NCI-H345 treated with DMSO at 0.1 percent for 48 hours (cell line): ENCODE data around the gene ISLR2.

Source experiments
- DNase-seq: peaks from one replicate; lab custom pipeline; 2025; ENCODE audit not compliant: unreplicated experiment; lab: John Stamatoyannopoulos, UW

ISLR2 gene

DNA sequence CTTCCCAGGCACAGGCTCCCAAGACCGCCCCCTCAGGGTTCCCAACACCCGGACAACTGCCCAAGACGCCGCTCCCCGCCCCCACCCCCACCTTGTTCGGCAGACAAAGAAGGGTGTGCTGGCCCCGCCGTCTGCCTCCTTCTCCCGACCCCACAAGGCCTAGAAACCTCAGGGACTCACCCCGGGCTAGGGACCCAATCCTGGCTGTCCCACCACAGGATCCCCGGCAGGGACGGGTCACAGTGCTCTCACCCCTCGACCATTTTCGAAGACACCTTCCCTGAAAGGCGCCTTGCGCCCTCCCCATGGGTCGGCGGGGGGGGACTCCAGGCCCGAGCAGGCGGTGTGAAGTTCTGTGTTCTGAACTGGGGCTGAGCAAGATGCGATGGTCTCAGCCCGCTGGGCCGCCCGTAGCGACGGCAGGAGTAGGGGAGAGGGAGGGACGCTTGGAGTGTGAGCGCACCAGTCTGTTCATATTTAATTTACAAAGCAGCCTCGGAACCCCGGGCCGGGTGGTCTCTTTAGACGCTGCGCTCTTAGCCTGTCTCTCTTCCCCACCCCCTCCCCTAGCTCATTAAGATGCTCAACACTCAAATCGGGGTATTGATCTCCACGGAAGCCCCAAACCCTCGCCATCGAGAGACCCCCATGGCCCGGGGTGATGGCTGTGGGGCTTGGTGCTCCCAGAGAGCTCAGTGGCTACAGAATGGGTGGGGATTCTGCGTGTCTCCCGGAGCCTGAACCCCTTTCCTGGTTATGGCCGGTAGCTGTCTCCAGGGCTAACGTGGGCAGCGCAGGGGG, 1.4 kb upstream of the ISLR2 start:
- DNase-seq, result no peak

DNA sequence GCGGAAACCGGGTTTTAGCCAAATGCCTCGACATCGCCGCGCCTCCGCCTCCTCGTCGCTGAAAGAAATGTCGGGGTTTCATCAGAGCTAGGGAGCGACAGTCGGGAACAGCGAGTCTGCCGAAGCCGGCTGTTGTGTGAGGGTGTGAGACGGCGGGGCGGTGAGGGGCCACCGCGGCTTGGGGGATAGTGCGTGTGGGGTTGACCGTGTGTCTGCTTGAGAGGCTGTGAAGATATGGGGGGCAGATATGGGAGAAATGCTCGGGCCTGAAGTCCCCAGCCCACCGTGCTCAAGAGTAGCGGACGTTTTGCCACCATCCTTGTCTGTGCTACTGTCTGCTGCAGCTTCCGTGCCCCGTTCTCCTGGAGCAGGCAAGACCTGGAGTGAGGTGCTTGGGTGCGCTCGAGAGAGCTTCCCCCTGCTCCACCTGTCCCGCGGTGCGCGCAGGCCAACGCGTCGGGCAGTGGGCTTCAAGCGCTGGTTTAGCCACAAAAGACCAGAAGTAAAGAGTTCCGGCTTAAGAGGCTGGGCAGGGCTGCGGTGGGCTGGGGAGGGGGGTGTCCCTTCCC, 716 bp upstream of the ISLR2 start:
- DNase-seq, result no peak

DNA sequence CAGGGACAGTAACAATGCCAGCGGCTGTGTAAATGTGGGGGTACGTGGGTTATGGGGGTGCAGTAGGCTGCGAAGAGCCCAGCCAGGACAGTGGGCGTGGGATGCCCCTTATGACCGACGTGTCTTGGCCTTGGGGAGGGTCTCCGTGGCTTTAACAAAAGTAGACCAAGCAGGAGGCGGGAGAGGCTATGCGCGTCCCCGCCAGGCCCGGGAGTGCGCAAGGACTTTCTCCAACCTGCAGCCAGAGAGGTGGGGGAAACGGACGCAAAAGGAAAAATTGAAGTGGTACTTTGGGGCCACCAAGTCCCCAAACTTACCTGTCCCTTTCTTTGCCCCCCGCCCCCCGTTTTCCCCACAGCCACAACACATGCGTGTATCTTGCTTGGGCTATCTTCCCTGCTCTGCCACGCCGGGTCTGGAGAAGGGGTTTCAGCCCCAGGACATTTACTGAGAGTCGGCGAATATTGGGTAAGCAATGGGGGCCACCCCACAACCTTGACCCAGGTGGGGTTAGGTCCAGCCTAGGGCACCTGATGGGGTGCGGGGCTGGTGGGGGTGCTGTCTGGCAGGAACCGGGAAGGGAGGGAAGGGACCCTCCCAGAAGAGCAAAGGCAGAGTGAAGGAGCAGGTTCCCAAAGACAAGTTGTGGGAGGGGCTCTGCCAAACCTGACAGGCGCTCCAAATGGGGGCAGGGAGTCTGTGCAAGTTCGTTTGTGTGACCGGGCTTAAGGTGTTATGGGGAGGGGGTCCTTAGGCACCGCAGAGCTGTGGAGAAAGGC, 652 bp downstream of the ISLR2 start:
- no peak for DNase-seq

DNA sequence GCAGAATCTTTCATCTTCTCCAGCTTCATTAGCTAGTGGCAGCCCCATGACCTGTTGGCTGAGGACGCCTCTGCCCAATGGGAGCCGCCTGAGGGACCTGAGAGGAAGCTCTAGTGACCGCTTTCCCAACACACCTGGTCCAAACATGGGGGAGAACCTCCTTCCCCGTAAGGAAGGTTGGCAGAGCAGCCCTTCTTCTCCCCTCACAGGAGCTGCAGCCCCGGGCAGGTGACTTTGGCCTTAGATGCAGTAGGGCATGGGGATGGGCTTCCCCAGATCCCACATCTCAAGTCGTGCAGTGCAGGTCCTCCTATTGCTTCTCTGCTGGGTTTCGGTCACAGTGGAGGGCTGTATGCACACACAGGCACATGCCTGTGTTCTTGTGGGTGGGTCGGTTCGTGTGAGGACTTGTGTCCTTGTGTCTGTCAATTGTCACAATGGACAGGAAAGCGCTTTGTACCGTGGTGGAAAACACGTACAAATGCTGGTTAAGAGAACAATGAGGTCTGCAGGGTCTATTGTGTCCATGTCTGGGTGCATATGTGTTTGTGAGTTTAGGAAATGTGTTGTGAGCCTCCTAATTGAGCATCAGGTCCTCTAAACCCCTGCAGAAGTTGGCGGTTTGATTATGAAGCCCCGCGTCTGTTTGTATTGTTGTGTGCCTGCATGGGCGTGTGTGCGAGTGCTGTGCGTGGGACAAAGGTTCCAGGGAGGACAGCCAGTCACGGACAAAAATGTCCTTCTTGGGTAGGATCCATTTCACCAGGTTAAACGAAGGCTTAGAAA, 1.4 kb downstream of the ISLR2 start:
- no peak for DNase-seq

DNA sequence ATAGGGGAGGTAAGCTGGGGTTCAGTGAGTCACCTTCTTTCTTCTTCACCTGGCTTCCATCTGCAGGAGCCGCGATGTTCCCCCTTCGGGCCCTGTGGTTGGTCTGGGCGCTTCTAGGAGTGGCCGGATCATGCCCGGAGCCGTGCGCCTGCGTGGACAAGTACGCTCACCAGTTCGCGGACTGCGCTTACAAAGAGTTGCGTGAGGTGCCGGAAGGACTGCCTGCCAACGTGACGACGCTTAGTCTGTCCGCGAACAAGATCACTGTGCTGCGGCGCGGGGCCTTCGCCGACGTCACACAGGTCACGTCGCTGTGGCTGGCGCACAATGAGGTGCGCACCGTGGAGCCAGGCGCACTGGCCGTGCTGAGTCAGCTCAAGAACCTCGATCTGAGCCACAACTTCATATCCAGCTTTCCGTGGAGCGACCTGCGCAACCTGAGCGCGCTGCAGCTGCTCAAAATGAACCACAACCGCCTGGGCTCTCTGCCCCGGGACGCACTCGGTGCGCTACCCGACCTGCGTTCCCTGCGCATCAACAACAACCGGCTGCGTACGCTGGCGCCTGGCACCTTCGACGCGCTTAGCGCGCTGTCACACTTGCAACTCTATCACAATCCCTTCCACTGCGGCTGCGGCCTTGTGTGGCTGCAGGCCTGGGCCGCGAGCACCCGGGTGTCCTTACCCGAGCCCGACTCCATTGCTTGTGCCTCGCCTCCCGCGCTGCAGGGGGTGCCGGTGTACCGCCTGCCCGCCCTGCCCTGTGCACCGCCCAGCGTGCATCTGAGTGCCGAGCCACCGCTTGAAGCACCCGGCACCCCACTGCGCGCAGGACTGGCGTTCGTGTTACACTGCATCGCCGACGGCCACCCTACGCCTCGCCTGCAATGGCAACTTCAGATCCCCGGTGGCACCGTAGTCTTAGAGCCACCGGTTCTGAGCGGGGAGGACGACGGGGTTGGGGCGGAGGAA, 2.6 kb downstream of the ISLR2 start:
- no peak for DNase-seq

DNA sequence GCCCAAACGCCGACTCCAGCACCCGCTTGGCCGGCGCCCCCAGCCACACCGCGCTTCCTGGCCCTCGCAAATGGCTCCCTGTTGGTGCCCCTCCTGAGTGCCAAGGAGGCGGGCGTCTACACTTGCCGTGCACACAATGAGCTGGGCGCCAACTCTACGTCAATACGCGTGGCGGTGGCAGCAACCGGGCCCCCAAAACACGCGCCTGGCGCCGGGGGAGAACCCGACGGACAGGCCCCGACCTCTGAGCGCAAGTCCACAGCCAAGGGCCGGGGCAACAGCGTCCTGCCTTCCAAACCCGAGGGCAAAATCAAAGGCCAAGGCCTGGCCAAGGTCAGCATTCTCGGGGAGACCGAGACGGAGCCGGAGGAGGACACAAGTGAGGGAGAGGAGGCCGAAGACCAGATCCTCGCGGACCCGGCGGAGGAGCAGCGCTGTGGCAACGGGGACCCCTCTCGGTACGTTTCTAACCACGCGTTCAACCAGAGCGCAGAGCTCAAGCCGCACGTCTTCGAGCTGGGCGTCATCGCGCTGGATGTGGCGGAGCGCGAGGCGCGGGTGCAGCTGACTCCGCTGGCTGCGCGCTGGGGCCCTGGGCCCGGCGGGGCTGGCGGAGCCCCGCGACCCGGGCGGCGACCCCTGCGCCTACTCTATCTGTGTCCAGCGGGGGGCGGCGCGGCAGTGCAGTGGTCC, 3.5 kb downstream of the ISLR2 start:
- no peak for DNase-seq

DNA sequence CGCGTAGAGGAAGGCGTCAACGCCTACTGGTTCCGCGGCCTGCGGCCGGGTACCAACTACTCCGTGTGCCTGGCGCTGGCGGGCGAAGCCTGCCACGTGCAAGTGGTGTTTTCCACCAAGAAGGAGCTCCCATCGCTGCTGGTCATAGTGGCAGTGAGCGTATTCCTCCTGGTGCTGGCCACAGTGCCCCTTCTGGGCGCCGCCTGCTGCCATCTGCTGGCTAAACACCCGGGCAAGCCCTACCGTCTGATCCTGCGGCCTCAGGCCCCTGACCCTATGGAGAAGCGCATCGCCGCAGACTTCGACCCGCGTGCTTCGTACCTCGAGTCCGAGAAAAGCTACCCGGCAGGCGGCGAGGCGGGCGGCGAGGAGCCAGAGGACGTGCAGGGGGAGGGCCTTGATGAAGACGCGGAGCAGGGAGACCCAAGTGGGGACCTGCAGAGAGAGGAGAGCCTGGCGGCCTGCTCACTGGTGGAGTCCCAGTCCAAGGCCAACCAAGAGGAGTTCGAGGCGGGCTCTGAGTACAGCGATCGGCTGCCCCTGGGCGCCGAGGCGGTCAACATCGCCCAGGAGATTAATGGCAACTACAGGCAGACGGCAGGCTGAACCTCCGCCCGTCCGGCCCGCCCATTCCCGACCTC, 4.1 kb downstream of the ISLR2 start:
- DNase-seq, result no peak

DNA sequence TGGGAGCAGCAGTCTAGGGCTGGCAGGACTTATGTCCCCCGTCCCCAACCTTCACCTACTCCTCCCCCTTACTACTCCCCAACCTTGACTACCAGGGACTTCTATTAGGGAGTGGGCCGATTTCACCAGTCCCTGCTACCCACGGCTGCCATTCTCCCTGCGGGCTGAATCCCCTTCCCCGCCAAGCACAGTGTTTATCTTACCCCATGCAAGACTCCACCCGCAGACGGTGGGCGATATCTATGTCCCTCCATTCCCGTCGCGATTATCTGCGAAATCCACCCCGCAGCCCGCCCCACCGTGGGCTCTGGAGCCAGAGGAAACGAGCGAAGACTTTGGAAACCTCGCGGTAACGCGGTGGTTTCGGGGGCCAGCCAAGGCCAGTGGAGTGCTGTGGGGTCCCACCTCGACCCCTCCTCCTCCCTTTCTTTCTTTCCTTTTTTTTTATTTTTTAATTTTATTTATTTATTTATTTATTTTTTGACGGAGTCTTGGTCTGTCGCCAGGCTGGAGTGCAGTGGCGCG, 4.7 kb downstream of the ISLR2 start:
- no peak for DNase-seq

DNA sequence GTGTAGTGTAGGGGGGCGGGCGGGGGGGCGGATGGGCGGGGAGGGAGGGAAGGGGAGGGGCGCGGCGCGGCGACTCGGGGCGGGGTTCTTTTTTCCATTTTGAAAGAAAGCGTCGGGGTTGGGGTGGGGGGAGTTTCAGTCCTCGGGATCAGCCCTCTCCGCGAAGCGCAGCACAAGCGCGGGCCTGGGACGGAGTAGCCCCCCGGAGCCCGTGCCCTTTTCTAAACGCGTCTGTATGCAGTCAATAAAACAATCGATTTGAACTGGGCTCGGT, 6.1 kb downstream of the ISLR2 start:
- DNase-seq, result peak; percentile 70

DNA sequence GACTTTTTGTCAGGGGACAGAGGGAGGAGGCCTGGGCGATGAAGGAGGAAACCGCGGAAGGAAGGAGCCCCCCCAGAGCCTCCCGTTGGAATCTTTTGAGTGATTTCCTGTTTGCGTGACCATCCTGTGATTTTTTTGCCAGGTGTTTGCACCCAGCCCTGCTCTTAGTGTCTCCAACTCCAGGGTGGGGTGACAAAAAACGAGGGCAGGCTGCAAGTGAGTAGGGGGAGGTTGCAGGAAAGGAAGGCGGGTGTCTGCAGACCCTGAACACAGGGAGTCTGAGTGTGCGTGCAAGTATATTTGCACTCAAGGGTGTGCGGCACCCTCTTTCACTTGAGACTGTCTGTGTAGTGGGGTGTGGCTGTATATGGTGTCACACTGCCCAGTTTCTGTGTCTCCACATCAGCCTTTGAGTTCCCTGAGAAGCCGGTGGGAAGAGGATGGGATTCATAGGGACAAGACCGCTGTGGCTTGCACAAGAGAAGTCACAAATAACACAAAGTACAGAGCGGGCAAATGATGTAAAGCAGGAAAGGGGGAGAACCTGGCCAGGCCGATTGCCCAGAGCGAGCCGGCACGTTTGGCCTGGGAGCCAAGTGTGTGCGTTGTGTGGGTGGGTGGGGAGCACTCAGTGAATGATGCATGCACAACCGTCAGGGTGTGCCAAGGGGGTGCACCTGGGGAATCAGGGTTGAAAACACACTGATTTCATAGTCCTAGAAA, 6.6 kb downstream of the ISLR2 start:
- DNase-seq, result no peak

DNA sequence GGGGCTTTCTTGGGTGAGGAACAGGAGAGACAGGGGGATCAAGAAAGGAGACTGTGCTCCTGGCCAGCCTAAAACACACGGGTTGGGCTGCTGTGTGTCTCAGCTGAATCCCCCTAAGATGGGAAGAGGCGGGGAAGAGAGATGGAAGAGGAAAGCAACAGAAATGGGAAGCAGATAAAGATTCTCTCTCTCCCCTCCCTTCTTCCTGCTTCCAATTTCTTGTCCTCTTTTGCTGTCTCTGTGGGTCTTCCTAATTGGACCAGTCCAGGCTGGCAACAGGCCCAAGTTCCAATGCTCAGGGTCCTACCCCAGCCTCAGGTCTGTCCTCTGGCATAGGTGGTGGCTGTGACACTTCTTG, 7.1 kb downstream of the ISLR2 start:
- DNase-seq, result no peak

DNA sequence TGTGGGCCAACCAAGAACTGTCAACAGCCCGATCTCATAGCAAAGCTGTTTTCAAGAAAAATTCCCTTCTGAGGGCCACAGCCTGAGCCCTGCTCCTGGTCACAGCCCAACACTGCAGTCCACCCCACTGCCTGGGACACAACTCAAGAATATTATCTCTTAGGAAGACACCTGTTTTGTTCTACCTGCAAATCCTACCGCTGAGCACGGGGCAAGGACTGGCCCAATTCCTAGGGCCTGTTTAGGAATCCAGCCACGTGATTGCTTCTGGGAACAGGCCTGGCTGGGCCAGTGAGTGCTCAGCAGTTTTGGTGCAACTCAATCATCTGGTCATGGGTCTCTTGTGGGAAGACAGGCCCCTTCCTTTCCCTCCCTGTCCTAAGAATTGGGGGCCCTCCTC, 8.3 kb downstream of the ISLR2 start:
- no peak for DNase-seq

DNA sequence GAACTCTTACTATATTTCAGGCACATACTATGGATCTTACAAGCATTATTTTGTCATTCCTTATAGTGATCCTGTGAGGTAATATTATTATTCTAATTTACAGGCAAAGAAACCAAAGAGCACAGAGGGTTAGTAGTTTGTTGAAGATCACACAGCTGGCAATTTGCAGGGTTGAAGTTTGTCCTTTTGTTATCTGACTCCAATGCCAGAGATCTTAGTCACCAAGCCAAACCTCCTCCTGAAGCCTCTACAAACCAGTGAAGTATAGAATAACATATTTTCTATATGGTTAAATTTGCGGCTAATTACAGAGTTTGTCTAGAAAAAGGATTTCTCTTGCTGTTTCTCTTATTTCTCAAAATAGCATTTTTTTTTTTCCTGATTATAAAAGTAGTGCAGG, 11.2 kb downstream of the ISLR2 start:
- DNase-seq, result no peak

DNA sequence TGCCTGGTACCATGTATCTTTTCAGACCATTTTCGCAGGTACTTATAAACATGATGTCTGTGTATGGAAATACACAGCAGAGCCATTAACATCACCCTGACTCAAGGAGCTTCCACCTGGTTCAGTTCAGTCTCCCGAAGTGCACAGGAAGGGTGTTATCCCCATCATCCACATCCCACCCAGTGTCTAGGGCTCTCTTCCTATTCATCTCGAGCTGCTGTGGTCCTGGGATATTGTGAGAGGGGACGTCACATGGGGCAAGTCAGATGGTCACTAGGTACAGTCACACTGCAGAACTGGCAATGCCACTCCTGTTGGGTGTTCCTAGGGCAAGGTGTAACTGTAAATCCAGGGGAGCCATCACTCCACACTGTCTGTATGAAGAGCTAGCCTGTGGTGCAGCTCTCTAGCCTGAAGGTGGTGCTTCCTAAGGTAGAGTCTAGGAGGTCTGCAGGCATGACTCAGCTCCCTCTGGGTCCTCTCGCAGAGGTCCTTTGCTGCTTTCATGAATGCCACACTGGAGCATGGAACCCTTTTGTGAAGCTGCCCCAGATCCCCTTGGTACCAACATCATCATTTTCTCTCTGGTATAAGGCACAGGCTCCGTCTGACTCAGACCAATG, 13.9 kb downstream of the ISLR2 start:
- DNase-seq, result no peak

DNA sequence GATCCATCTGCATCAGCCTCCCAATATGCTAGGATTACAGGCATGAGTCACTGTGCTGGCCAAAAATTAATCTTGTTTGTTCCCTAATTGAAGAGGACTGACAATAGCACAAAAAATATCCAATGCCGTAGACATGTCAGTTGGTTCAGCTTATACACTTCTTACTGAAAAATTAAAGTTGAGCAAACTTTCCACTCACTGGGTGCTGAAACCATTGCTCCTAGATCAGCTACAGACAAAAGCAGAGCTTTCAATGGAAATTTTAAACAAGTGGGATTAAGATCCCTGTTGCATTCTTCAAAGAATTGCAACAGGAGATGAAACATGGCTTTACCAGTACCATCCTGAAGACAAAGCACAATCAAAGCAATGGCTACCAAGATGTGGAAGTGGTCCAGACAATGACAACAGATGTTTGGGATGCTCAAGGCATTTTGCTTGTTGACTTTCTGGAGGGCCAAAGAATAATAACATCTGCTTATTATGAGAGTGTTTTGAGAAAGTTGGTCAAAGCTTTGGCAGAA, 16.0 kb downstream of the ISLR2 start:
- no peak for DNase-seq

DNA sequence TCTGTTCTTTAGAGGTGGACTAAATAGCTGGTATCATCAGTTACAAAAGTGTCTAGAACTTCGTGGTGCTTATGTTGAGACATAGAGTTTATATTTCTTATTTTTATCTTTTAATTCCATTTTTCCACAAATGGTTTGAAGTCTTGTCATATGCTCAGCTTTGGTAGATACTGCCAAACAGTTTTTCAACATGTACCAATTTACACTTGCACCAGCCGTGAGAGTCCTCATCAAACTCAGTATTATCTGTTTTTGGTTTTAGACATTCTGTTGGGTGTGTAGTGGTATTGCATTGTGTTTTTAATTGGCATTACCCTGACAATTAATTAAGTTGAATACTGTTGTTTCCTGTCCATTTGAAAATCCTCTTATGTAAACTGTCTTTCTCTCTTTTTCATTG, 16.7 kb downstream of the ISLR2 start:
- no peak for DNase-seq

DNA sequence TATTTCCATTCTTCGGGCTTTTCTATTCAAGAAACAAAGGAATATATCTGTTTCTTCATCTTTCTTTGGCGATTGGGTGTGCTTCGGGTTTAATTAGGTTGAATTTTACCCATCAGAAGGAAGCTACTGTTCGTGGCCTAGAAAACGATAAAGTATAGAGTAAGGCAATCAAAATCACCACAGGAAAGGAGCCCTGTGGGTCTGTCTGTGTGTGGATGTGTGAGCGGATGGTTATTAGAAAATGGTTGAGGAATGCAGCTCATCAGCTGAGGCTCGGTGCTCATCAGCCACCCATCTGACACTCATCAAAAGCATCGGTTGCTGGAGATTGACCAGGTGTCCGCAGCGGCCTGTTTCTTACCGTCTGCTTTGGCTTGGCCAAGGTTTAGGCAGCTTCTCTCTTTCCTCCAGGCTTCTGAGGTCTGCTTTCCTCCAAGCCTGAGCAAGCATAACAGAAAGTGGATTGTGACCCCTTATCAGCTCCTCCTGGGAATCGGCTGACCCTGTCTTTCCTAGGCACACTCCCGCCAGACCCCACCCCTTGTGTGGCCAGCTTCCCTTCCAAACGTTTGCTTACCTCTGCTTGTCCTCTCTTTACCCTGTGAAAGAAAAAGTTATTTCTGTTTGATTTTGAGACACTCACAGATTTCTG, 25.5 kb downstream of the ISLR2 start:
- no peak for DNase-seq
